ENCODE measurements around the gene FUT3. TPM values are rescaled to one million over a fixed set of nuclear protein-coding genes. Genes with fewer than 3 reads are reported as not detected.

FUT3 gene
- total RNA-seq, 6 donors from 2014 or later = 4.2 to 19.5 (median 12.7) TPM

DNA sequence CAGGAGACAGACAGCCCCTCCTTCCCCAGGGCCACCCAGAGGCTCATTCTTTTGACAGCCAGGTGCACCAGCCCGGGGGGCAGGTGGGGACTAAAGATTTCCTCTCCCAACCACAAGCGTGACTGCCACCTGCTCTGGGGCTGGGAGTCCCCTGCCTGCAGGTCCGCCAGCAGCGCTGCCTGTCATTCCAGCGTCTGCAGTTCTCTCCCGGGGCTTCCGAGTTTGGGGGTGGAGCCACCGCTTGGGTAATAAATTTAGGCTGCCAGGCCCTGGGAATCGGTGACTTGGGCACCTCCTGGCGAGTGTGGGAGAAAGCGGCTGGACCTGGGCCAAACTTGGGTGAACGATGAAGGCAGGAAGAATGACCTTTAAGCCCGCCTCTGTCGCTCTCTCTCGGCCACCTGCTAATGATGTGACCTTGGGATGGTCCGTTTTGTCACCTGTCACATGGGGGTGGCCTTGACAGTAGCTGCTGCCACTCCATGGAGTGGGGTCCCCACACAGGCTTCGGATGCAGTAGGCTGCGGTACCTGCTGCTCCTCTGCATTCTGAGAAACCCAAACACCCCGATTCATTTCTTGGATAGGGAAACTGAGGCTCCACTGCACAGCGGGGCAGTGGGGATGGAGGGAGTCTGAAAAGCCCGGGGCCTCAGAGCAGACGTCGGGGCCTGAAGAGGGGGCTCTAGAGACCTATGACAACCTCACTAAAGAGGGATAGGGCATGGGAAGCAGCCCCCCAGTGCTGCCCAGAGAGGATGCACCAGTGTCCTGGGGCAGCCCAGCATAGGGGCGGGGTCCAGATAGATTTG is 24.5 kb downstream of the FUT3 start:
- WGBS, 2 donors = 26 to 35% methylated on average over 8 to 21 of the region's 24 CpGs
- Histone ChIP-seq H3K36me3 (no peaks in the 10 kb centered on the region), H3K4me3 (peak overlapping the region in 1 of 4 donors; percentile 54), H3K4me1 (peaks cover 7 to 40% (median 19%) of the 10 kb centered on the region in 4 donors), H3K27me3 (peaks cover 0 to 7% (median 3%) of the 10 kb centered on the region in 4 donors), H3K27ac (peak overlapping the region in 1 of 4 donors; percentile 39), H3K9me3 (no peaks in the 10 kb centered on the region)
- ATAC-seq (ENCODE audit: low FRiP score in 2 of 2) (no peak), DNase-seq (peak in 1 of 2 donors; percentile 77)
- TF ChIP-seq EP300 (IDR thresholded peaks at IDR 0.05) (no peak), POLR2AphosphoS5 (IDR thresholded peaks at IDR 0.05) (no peak), POLR2A (IDR thresholded peaks at IDR 0.05) (no peak)
- TF ChIP-seq, protein P1, sequence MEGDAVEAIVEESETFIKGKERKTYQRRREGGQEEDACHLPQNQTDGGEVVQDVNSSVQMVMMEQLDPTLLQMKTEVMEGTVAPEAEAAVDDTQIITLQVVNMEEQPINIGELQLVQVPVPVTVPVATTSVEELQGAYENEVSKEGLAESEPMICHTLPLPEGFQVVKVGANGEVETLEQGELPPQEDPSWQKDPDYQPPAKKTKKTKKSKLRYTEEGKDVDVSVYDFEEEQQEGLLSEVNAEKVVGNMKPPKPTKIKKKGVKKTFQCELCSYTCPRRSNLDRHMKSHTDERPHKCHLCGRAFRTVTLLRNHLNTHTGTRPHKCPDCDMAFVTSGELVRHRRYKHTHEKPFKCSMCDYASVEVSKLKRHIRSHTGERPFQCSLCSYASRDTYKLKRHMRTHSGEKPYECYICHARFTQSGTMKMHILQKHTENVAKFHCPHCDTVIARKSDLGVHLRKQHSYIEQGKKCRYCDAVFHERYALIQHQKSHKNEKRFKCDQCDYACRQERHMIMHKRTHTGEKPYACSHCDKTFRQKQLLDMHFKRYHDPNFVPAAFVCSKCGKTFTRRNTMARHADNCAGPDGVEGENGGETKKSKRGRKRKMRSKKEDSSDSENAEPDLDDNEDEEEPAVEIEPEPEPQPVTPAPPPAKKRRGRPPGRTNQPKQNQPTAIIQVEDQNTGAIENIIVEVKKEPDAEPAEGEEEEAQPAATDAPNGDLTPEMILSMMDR (IDR thresholded peaks at IDR 0.05) = peak in 2 of 6 experiments; percentile 8 to 36

DNA sequence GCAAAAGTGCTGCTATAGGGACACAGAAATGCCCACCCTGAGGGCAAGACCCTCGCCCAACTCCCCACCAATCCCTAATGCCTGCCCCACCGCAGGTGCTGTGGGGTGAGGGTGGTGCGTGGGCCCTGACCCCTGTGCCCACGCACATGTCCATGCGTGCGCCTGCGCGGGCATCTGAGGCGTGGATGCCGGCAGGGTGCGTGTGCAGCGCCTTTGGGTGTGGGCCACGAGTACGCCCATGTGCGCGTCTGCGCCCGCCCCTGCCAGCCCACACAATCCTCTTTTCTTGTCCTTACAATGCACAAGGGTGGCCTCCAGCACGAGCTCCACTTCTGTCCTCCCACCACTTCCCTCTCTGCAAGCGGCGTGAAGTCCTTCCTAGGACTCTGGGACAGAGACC is 26.1 kb downstream of the FUT3 start:
- TF ChIP-seq, protein P1 (IDR thresholded peaks at IDR 0.05) = no peak
- TF ChIP-seq POLR2AphosphoS5 (IDR thresholded peaks at IDR 0.05) = no peak
- no peak for TF ChIP-seq EP300 (IDR thresholded peaks at IDR 0.05)
- no peak for TF ChIP-seq POLR2A (IDR thresholded peaks at IDR 0.05)
- no peaks in the 10 kb centered on the region for H3K9me3 ChIP-seq
- ATAC-seq (ENCODE audit: low FRiP score in 2 of 2) (no peak), DNase-seq (peak in 1 of 2 donors; percentile 84)
- H3K4me3 ChIP-seq = no peak overlapping the region
- 93 to 95% methylated on average over 12 to 21 of the region's 21 CpGs for WGBS, 2 donors
- no peak overlapping the region for H3K27ac ChIP-seq
- H3K27me3 ChIP-seq = peaks cover 0 to 7% (median 3%) of the 10 kb centered on the region in 4 donors
- no peaks in the 10 kb centered on the region for H3K36me3 ChIP-seq
- H3K4me1 ChIP-seq = peaks cover 7 to 41% (median 19%) of the 10 kb centered on the region in 4 donors

GRCh38 chr19:5824751-5825150 is 26.5 kb downstream of the FUT3 start:
- H3K4me1 ChIP-seq = peaks cover 7 to 41% (median 19%) of the 10 kb centered on the region in 4 donors
- peaks cover 0 to 7% (median 3%) of the 10 kb centered on the region in 4 donors for H3K27me3 ChIP-seq
- H3K27ac ChIP-seq = no peak overlapping the region
- H3K9me3 ChIP-seq = no peaks in the 10 kb centered on the region
- H3K4me3 ChIP-seq = no peak overlapping the region
- H3K36me3 ChIP-seq = no peaks in the 10 kb centered on the region
- no peak for DNase-seq
- ATAC-seq (ENCODE audit: low FRiP score in 2 of 2) = no peak
- 91 to 93% methylated on average over 10 of the region's 10 CpGs for WGBS, 2 donors
- TF ChIP-seq, protein P1 (IDR thresholded peaks at IDR 0.05) = no peak
- TF ChIP-seq EP300 (IDR thresholded peaks at IDR 0.05) (no peak), POLR2A (IDR thresholded peaks at IDR 0.05) (no peak), POLR2AphosphoS5 (IDR thresholded peaks at IDR 0.05) (no peak)

- TF ChIP-seq POLR2AphosphoS5 (IDR thresholded peaks at IDR 0.05) = no peak
- TF ChIP-seq EP300 (IDR thresholded peaks at IDR 0.05) = no peak
- TF ChIP-seq POLR2A (IDR thresholded peaks at IDR 0.05) = no peak
- TF ChIP-seq, protein P1 (IDR thresholded peaks at IDR 0.05) = peak in 2 of 6 experiments; percentile 11 to 24
- H3K27ac ChIP-seq = no peak overlapping the region
- H3K27me3 ChIP-seq = no peaks in the 10 kb centered on the region
- H3K36me3 ChIP-seq = no peaks in the 10 kb centered on the region
- H3K4me1 ChIP-seq = peaks cover 3 to 34% (median 13%) of the 10 kb centered on the region in 4 donors
- WGBS, 2 donors = 80 to 91% methylated on average over 8 to 30 of the region's 30 CpGs
- no peak for ATAC-seq (ENCODE audit: low FRiP score in 2 of 2)
- H3K9me3 ChIP-seq = no peaks in the 10 kb centered on the region
- peak; percentile 28 to 81 for DNase-seq
- no peak overlapping the region for H3K4me3 ChIP-seq
These were observed 27.5 kb downstream of the FUT3 start for GRCh38 chr19:5823579-5824281.
